Liver (tissue), 3 donors: Measurements from ENCODE around the gene SRC.

Experiments used
- ATF3 ChIP-seq: IDR thresholded peaks from 2 replicates; pipeline ENCODE4 v1.6.1; 2016; ENCODE audit warnings: antibody characterized with exemption
- CTCF ChIP-seq: fragments of 150-350 bp; IDR thresholded peaks from 2 replicates; pipeline ENCODE4 v1.5.1; 2017; ENCODE audit warnings: improper control_type of control experiment, low read depth, low read length; ENCODE audit not compliant: missing input control
- EGR1 ChIP-seq, 2 donors: IDR thresholded peaks; 2 replicates each; pipeline ENCODE4 v1.6.1; 2016 to 2018; ENCODE audit warnings: antibody characterized with exemption in 2 of 2, low read depth in 2 of 2
- FOXA1 ChIP-seq: IDR thresholded peaks from 2 replicates; pipeline ENCODE4 v1.6.1; 2016; ENCODE audit warnings: antibody characterized with exemption
- GABPA ChIP-seq, 2 donors: IDR thresholded peaks in 1 of 2; conservative IDR thresholded peaks in 1 of 2; 2 replicates each; pipeline ENCODE4 v1.6.1; 2016; ENCODE audit warnings: antibody characterized with exemption in 2 of 2, mild to moderate bottlenecking in 1 of 2, moderate library complexity in 1 of 2
- HNF4A ChIP-seq, 2 donors: conservative IDR thresholded peaks; 2 replicates each; pipeline ENCODE4 v1.6.1; 2016; ENCODE audit warnings: antibody characterized with exemption in 2 of 2, mild to moderate bottlenecking in 2 of 2
- HNF4G ChIP-seq: IDR thresholded peaks from 2 replicates; pipeline ENCODE4 v1.6.1; 2016; ENCODE audit warnings: antibody characterized with exemption
- MAX ChIP-seq: IDR thresholded peaks from 2 replicates; pipeline ENCODE4 v1.6.1; 2016; ENCODE audit warnings: antibody characterized with exemption
- RAD21 ChIP-seq, 2 donors: IDR thresholded peaks; 2 replicates each; pipeline ENCODE4 v1.6.1; 2016; ENCODE audit warnings: antibody characterized with exemption in 2 of 2, mild to moderate bottlenecking in 2 of 2
- REST ChIP-seq: IDR thresholded peaks from 2 replicates; pipeline ENCODE4 v1.6.1; 2016; ENCODE audit warnings: antibody characterized with exemption, mild to moderate bottlenecking
- SP1 ChIP-seq: IDR thresholded peaks from 2 replicates; pipeline ENCODE4 v1.6.1; 2018; ENCODE audit warnings: antibody characterized with exemption, mild to moderate bottlenecking
- TAF1 ChIP-seq: conservative IDR thresholded peaks from 2 replicates; pipeline ENCODE4 v1.6.1; 2016; ENCODE audit warnings: antibody characterized with exemption, mild to moderate bottlenecking
- YY1 ChIP-seq: IDR thresholded peaks from 2 replicates; pipeline ENCODE4 v1.6.1; 2016; ENCODE audit warnings: antibody characterized with exemption, mild to moderate bottlenecking
- ZBTB33 ChIP-seq: IDR thresholded peaks from 2 replicates; pipeline ENCODE4 v1.6.1; 2016; ENCODE audit warnings: antibody characterized with exemption
- donor health status: healthy.
- donor health status: healthy.

GRCh38 chr20:37346535-37347346 is 801 bp downstream of the SRC start:
- TF ChIP-seq CTCF = no peak
- no peak for TF ChIP-seq TAF1
- TF ChIP-seq HNF4A (conservative IDR thresholded peaks at IDR 0.05) = no peak
- no peak for TF ChIP-seq HNF4G
- TF ChIP-seq REST = no peak
- no peak for TF ChIP-seq GABPA (IDR thresholded peaks at IDR 0.05 in 1 of 2, conservative IDR thresholded peaks at IDR 0.05 in 1 of 2)
- no peak for TF ChIP-seq SP1
- no peak for TF ChIP-seq ZBTB33
- no peak for TF ChIP-seq ATF3
- no peak for TF ChIP-seq YY1
- TF ChIP-seq RAD21 (IDR thresholded peaks at IDR 0.05) = no peak
- no peak for TF ChIP-seq EGR1 (IDR thresholded peaks at IDR 0.05; ENCODE audit: low read depth in 2 of 2)
- TF ChIP-seq FOXA1 = no peak
- no peak for TF ChIP-seq MAX
